Kidney (tissue), 14 donors: ENCODE data around the gene NAXD. TPM values are rescaled to one million over a fixed set of nuclear protein-coding genes. Genes with fewer than 3 reads are reported as not detected.
A peak's percentile ranks its signal among the peaks of the same experiment; 100 is the strongest.
"Not testable (repeated sequence)": the region's sequence is repeated elsewhere in the genome, so short reads cannot be mapped to it uniquely, and the experiment has no call there.

Experiments used
- DNase-seq, 5 donors: peaks; one replicate each; pipeline ENCODE4 v3.0.0-alpha.2; 2013 to 2020
- FAIRE-seq: peaks from 2 replicates; lab custom pipeline; 2012; peaks lifted over from hg19 to GRCh38; lab: Jason Lieb, UNC
- H3K27ac ChIP-seq, 2 donors: one replicate each; pipeline ENCODE4 v1.7.0; 2013; ENCODE audit warnings: low read depth in 2 of 2, low read length in 2 of 2, inconsistent platforms in 1 of 2
- H3K27me3 ChIP-seq: one replicate; pipeline ENCODE4 v1.7.1; 2013; ENCODE audit warnings: low read length, inconsistent platforms; ENCODE audit not compliant: control insufficient read depth, insufficient read depth
- H3K36me3 ChIP-seq, 3 donors: one replicate each; pipeline versions ENCODE4 v1.7.0 to v1.7.1; 2013; ENCODE audit warnings: low read length in 3 of 3, control low read depth in 1 of 3, inconsistent platforms in 1 of 3; ENCODE audit not compliant: insufficient read depth in 3 of 3, control insufficient read depth in 2 of 3
- H3K4me1 ChIP-seq, 3 donors: one replicate each; pipeline versions ENCODE4 v1.7.0 to v1.7.1; 2013; ENCODE audit warnings: low read length in 3 of 3, inconsistent platforms in 1 of 3, low read depth in 1 of 3; ENCODE audit not compliant: control insufficient read depth in 2 of 3, insufficient read depth in 2 of 3
- H3K4me3 ChIP-seq, 3 donors: one replicate each; pipeline versions ENCODE4 v1.7.0 to v1.8.1; 2013; ENCODE audit warnings: low read length in 3 of 3, control low read depth in 1 of 3, inconsistent platforms in 1 of 3
- H3K9ac ChIP-seq, 3 donors: one replicate each; pipeline versions ENCODE4 v1.7.0 to v1.7.1; 2013; ENCODE audit warnings: low read length in 3 of 3, control low read depth in 1 of 3, inconsistent platforms in 1 of 3
- H3K9me3 ChIP-seq, 3 donors: one replicate each; pipeline versions ENCODE4 v1.7.0 to v1.7.1; 2013; ENCODE audit warnings: low read length in 3 of 3, control low read depth in 1 of 3, inconsistent platforms in 1 of 3; ENCODE audit not compliant: control insufficient read depth in 2 of 3, insufficient read depth in 1 of 3
- CTCF ChIP-seq: IDR thresholded peaks from 3 replicates; pipeline ENCODE4 v1.5.1; 2012; ENCODE audit warnings: mild to moderate bottlenecking, moderate library complexity, borderline replicate concordance; ENCODE audit not compliant: insufficient read depth; ENCODE audit errors: extremely low read depth
- intact Hi-C: fragments of 100-400 bp; cut with DNase I; formaldehyde crosslinking; loops from one replicate; pipeline ENCODE4 v1.11.1; 2022
- polyA plus RNA-seq: library from polyadenylated mRNA; stranded (reverse); fragments of 350-450 nt; fragmentation: Illumina TruSeq; extraction: RNeasy Lipid Tissue Mini Kit (QIAGEN cat#74804); gene quantifications from one replicate; pipeline ENCODE4 v1.2.3, GENCODE V29; 2014; ENCODE audit warnings: low read depth, low replicate concordance; ENCODE audit not compliant: insufficient read depth
- total RNA-seq: library from RNA; stranded (reverse); fragmentation: NEBNext Ultra II Directional; extraction: Animal tissue kit (Norgen Biotek cat#: 25700); gene quantifications from one replicate; pipeline ENCODE4 v1.2.1, GENCODE V29; 2021
- donor health status: control.
- donor health status: control.
- donor health status: control.
- donor health status: control.
- donor health status: control.
- donor health status: DM: yes; HTN: yes; CAD: no.
- donor health status: Normal renal cell carcinoma (clear cell type).

The NAXD gene
- total and polyA plus RNA-seq, 2 donors from 2014 or later: 37.9 to 52.7 TPM

- TF ChIP-seq CTCF: no peak
- intact Hi-C loops: no loop called here
- Histone ChIP-seq H3K4me3 (no peak overlapping the region), H3K9ac (no peak overlapping the region), H3K27me3 (no peaks in the 10 kb centered on the region), H3K36me3 (peaks cover 6 to 8% (median 7%) of the 10 kb centered on the region in 3 donors), H3K9me3 (peaks cover 0 to 4% (median 2%) of the 10 kb centered on the region in 3 donors), H3K4me1 (no peaks in the 10 kb centered on the region), H3K27ac (no peak overlapping the region)
- no peak for FAIRE-seq
- DNase-seq: peak in 1 of 5 donors; percentile 5
Measured at GRCh38 chr13:110657196-110657595, 41.9 kb downstream of the NAXD start.

GRCh38 chr13:110658218-110658911 lies 43.0 kb downstream of the NAXD start:
- H3K27me3 ChIP-seq, H3K9me3 ChIP-seq, H3K4me3 ChIP-seq, H3K9ac ChIP-seq, intact Hi-C loops, FAIRE-seq, DNase-seq, H3K27ac ChIP-seq, H3K4me1 ChIP-seq: not testable (repeated sequence)
- peaks cover 7 to 18% (median 12%) of the 10 kb centered on the region in 3 donors for H3K36me3 ChIP-seq

GRCh38 chr13:110661256-110661655 lies 45.9 kb downstream of the NAXD start:
- Histone ChIP-seq H3K9ac (no peak overlapping the region), H3K27ac (no peak overlapping the region), H3K27me3 (no peaks in the 10 kb centered on the region), H3K4me1 (no peaks in the 10 kb centered on the region), H3K36me3 (peaks cover 7 to 32% (median 27%) of the 10 kb centered on the region in 3 donors), H3K4me3 (no peak overlapping the region), H3K9me3 (peaks cover 0 to 4% (median 2%) of the 10 kb centered on the region in 3 donors)
- DNase-seq (peak in 1 of 5 donors; percentile 5), FAIRE-seq (no peak)
- intact Hi-C loops: no loop called here
- no peak for TF ChIP-seq CTCF

- no peak overlapping the region for H3K9ac ChIP-seq
- no peaks in the 10 kb centered on the region for H3K4me1 ChIP-seq
- no peak overlapping the region for H3K27ac ChIP-seq
- H3K36me3 ChIP-seq: peaks cover 11 to 40% (median 27%) of the 10 kb centered on the region in 3 donors
- no peak for TF ChIP-seq CTCF
- DNase-seq (peak in 2 of 5 donors; percentile 18 to 43), FAIRE-seq (no peak)
- H3K27me3 ChIP-seq: no peaks in the 10 kb centered on the region
- intact Hi-C loops: no loop called here
- H3K9me3 ChIP-seq: peaks cover 0 to 4% (median 2%) of the 10 kb centered on the region in 3 donors
- H3K4me3 ChIP-seq: no peak overlapping the region
Measured at GRCh38 chr13:110662091-110662490, 46.7 kb downstream of the NAXD start.
